NK-92 treated with Interleukin-12 subunit alpha and Interleukin-12 subunit beta, amount 100 ng/mL, for 24 hours (cell line): ENCODE data around the gene BAZ1A.
A peak's percentile ranks its signal among the peaks of the same experiment; 100 is the strongest.

ENCODE experiments used
- DNase-seq: peaks from one replicate; lab custom pipeline; 2025; lab: John Stamatoyannopoulos, UW

Gene BAZ1A

GRCh38 chr14:34722723-34723545 lies 152.2 kb downstream of the BAZ1A start:
- peak; percentile 1 for DNase-seq

GRCh38 chr14:34721129-34721528 lies 154.0 kb downstream of the BAZ1A start:
- DNase-seq = no peak

GRCh38 chr14:34718750-34719304 lies 156.3 kb downstream of the BAZ1A start:
- DNase-seq = no peak

- DNase-seq = no peak
These were observed 159.9 kb downstream of the BAZ1A start for GRCh38 chr14:34715127-34715863.

GRCh38 chr14:34714320-34715126 lies 160.6 kb downstream of the BAZ1A start, which contains the start of gene CFL2:
Gene CFL2 (minus strand): TSS chr14:34714593. CDS start chr14:34714540, 53 bp downstream.
- peak; percentile 72 for DNase-seq

- no peak for DNase-seq
These were observed 161.4 kb downstream of the BAZ1A start for GRCh38 chr14:34713681-34714319.

GRCh38 chr14:34713122-34713680 lies 162.0 kb downstream of the BAZ1A start:
- no peak for DNase-seq

- no peak for DNase-seq
These were observed 163.1 kb downstream of the BAZ1A start for GRCh38 chr14:34711796-34712712.

GRCh38 chr14:34711169-34711568 lies 164.0 kb downstream of the BAZ1A start:
- no peak for DNase-seq

GRCh38 chr14:34710744-34711143 lies 164.4 kb downstream of the BAZ1A start:
- no peak for DNase-seq

GRCh38 chr14:34710006-34710405 lies 165.2 kb downstream of the BAZ1A start:
- no peak for DNase-seq

- no peak for DNase-seq
These were observed 167.4 kb downstream of the BAZ1A start for GRCh38 chr14:34707722-34708121.
